Stimulated activated CD8-positive, alpha-beta memory T cell treated with anti-CD3 and anti-CD28 coated beads, Interleukin-12 subunit alpha, Interleukin-12 subunit beta, amount 100 ng/mL, for 4 hours (primary cell): ENCODE results near the gene TMEM141.
"Not testable (repeated sequence)": the region's sequence is repeated elsewhere in the genome, so short reads cannot be mapped to it uniquely, and the experiment has no call there.

Source experiments
- DNase-seq: peaks from one replicate; pipeline ENCODE4 v3.0.0-alpha.2; 2020; ENCODE audit warnings: low read depth

Gene TMEM141

GRCh38 chr9:136794281-136794999 lies 3.3 kb downstream of the TMEM141 start:
- DNase-seq, result no peak

- no peak for DNase-seq
Measured at GRCh38 chr9:136795000-136795348, 3.8 kb downstream of the TMEM141 start.

DNA sequence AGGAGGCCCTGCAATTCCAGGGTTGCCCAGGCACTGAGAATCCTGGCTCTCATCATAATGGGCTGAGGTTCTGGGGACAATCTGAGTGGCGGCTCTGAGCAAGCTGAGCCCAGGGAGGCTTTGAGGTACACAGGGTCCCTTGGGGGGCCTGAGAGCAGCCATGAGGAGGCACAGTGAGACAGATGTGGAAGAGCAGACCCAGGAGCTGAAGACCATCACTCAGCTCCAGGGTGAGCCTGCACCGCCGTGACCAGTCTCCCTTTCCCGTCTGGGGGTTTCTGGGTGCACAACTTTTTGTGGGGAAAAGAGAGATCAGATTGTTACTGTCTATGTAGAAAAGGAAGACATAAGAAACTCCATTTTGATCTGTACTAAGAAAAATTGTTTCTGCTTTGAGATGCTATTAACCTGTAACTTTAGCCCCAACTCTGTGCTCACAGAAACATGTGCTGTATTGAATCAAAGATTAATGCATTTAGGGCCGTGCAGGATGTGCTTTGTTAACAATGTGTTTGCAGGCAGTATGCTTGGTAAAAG lies 5.2 kb downstream of the TMEM141 start, which contains the start of gene CCDC183:
Gene CCDC183, plus strand, starts transcription at position 101 of the 537 bp plus-strand sequence. Its CDS starts 60 bp downstream, at position 161.
- no peak for DNase-seq

- DNase-seq, result not testable (repeated sequence)
Measured at GRCh38 chr9:136796775-136797347, 5.7 kb downstream of the TMEM141 start.

DNA sequence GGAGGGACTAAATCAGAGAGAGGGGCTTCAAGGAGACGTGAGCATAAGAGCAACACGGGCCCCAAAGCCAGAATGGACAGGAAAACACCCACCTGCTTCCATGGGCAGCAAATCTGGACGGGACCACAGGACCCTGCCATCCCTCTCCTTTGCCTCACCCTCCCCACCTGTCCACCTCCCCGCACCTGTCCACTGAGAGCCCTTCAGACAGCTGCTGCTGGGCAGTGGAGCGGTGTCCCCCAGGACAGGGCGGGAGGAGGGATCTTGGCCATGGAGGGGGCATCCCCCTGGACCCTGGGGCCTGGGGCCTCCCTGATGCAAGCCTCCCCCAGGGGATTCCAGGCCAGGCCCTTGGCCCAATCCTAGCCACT lies 7.5 kb downstream of the TMEM141 start:
- no peak for DNase-seq

DNA sequence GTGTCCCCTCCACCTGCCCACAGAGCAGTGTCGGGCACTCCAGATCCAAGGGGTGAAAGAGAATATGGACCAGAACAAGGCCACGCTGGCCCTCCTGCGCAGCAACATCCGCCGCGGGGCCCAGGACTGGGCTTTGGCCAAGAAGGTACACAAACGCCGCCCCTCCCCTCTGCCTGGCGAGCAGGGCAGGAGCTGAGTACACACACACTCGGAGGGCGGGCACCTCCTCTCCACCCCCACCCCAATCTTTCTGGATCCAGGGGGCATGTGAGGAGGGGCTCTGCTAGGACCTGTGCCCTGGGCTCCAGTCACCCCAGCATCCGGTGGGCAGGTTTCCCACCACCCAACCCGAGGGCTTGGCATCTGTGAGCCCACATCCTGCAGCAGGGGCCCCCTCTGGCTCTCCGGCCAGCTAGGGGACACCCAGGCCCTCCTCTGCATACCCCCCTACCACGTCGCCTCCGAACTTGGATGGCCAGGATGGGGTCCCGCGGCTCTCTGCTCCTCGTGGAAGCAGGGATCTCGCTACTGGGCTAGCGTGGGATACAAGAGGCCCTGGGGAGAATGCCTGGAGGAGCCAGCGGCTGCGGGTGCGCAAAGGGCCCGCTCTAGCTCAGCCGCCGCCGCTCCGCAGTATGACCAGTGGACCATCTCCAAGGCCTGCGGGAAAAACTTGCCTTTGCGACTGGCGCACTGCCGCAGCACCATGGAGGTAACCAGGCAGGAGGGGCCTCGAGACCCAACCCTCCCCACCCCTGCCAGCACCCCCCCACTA lies 8.1 kb downstream of the TMEM141 start:
- DNase-seq, result no peak

DNA sequence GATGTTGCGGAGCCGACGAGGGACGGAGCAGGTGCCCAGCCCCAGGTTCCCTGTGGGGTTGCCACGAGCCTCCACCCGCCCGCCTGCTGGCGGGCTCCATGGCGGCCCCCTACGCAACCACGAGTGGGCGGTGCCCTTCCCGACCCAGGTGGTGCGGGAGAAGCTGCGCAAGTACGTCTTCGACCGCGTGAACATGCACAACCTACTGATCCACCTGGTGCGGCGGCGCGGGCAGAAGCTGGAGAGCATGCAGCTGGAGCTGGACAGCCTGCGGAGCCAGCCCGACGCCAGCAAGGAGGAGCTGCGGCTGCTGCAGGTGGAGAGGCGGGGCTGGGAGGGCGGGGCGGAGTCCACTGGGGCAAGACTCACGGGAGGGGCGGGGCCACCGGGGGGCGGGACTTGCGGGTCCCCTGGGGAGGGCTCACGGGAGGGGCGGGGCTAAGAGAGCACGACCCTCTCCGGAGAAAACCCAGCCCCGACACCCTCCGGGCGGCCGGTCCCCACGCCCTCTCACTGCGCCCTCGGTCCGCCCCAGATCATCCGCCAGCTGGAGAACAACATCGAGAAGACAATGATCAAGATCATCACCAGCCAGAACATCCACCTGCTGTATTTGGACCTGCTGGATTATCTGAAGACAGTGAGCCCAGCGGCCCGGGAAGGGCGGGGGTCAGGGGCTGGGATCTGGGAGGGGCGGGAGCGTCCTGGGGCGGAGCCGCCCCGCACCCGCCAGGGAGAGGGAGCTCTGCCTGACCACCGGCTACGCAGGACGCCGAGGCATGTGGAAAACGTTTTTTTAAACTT lies 8.9 kb downstream of the TMEM141 start:
- DNase-seq, result peak; percentile 83

DNA sequence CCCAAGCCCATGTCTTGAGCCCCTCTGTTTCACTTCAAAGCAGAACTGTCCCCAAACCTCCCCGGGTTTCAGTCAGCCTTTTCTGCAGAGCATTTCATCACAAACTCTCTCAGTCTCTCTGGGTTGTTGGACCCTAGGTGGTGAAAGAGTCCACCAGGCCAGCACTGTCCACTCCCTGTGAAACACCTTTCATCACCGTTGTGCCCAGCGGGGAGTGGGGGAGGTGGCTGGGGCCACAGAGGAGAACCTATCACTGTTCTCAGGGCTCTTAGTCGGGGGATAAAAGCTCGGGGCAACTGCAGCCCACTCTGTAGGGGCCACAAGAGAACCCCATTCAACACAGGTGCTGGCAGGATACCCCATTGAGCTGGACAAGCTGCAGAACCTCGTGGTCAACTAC lies 11.2 kb downstream of the TMEM141 start:
- no peak for DNase-seq

GRCh38 chr9:136803009-136803550 lies 11.9 kb downstream of the TMEM141 start:
- DNase-seq, result not testable (repeated sequence)

DNA sequence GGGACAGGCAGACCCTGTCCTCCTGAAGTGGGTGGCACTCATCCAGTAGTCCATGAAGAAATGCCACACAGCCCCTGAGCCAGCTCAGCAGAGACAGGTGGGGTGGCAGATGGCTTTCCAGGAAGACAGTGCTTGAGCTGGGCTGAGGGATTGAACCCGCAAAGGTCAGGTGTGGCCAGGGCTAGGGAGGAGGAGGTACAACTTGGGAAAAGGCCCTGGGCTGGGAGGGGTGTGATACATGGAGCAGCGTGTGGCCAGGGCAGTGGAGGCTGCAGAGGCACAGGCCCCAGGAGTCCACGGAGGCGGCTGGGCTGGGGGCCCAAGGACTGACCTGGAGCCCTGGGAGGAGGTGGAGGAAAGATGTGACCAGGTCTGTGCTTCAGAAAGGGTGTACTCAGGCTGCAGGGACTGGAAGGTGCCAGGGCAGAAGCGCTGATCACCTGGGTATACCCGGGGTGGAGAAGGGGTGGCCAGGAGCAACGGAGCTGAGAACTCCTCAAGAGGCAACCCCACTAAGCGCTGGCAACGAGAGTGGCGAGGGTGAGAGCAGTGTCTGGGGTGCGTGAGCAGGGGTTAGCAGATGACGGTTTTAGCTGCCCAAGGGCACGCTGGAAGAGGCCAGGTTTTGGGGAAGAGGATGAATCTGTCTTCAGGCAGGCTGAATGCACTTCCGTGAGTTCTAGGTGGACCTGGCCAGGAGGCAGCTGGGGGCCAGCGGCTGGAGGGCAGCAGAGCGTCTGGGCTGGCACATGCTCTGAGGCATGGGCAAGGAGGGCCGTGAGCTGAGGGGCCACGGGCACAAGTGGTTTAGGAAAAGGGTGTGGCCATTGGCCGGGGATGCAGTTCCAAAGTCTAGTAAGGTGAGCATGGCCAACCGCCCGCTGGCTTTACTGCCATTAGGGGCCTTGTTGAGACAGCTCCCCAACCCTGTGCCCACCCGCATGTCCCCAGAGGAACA lies 12.7 kb downstream of the TMEM141 start:
- DNase-seq, result no peak

DNA sequence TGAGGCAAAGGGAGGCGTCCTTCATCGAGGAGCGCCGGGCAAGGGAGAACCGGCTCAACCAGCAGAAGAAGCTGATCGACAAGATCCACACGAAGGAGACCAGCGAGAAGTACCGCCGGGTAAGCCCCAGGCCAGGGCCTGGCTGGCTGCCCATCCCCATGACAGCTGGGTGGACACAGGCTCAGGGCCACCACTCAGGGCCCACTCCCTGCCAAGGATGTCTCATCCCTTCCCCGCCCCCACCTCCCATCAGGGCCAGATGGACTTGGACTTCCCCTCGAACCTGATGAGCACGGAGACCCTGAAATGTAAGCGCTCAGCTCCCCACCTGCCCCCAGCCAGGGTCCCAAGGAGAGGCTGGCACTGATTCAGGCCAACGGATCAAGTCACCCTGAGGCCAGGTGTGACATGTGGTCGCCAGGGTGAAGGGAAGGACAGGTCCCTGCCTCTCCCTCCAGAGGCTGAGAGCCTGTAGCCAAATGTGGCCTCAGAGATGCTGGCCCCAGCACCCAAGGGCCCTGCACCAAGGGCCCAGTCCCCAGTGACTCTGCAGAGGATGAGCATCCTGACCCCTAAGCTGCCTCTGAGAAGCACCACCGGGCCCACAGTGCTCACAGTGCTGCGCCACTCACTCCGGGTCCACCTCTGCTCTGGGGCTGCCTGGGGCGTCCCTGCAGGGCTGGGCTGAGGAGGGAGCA lies 13.5 kb downstream of the TMEM141 start:
- no peak for DNase-seq

GRCh38 chr9:136805207-136805740 lies 14.1 kb downstream of the TMEM141 start:
- no peak for DNase-seq

DNA sequence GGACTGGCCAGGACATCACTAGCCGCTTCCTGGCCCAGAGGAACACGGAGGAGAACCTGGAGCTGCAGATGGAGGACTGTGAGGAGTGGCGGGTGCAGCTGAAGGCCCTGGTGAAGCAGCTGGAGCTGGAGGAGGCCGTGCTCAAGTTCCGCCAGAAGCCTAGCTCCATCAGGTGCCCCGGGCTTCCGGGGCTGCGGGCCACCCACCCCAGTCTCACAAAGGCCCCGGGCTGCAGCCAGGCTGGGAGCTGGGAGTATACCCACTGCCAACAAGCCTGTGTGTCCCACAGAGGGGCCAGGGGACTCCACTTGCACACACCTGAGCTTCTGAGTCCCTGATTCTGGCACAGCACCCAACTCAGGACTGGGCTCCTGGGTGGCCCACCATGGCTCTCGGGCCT lies 14.9 kb downstream of the TMEM141 start:
- no peak for DNase-seq

- no peak for DNase-seq
Measured at GRCh38 chr9:136806631-136807201, 15.6 kb downstream of the TMEM141 start.

DNA sequence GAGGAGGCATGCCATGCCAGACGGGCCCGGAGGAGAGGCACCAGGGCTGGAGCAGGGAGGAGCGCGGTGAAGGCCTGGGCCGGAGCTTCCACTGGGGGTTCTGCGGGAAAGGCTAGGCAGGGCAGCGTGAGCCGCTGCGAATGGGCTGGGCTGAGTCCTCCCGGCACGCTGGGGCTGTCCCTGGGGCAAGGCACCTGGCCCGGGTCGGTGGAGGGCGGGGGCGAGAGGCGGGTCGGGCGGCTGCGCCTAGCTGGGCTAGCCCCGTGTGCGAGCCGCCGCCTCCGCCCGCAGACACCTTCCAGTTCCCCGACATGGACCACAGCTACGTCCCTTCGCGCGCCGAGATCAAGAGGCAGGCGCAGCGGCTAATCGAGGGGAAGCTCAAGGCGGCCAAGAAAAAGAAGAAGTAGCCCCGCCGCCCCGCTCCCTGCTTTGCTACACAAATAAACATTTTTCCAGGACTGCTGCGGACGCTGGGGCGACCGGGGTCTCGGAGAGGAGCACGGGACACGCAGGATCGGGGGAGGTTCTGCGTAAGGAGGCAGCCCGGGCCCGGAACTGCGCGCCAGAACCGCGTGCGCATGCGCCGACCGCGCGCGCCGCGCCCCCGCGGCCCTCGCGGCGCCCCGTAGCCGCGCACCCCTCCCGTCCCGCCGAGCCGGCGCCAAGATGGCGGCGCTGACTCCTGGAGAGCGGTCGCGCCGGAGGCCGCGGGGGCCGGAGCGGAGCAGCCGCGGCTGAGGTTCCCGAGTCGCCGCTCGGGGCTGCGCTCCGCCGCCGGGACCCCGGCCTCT lies 16.3 kb downstream of the TMEM141 start, which contains the start of gene RABL6:
Gene RABL6, plus strand, starts transcription at position 668 of the 794 bp plus-strand sequence. CDS start 249 bp downstream, outside the sequence.
- peak; percentile 73 for DNase-seq

- peak; percentile 43 for DNase-seq
Measured at GRCh38 chr9:136808075-136808805, 17.1 kb downstream of the TMEM141 start.

GRCh38 chr9:136808806-136809158 lies 17.6 kb downstream of the TMEM141 start:
- DNase-seq, result no peak
